CD4-positive, alpha-beta T cell treated with Interleukin-6 at 100 ng/mL for 8 hours (primary cell): ENCODE measurements around the gene SYNE2.

Experiments used
- DNase-seq: peaks from one replicate; pipeline ENCODE4 v3.0.0-alpha.2; 2020; ENCODE audit warnings: mixed read lengths, low spot score

Gene SYNE2

DNA sequence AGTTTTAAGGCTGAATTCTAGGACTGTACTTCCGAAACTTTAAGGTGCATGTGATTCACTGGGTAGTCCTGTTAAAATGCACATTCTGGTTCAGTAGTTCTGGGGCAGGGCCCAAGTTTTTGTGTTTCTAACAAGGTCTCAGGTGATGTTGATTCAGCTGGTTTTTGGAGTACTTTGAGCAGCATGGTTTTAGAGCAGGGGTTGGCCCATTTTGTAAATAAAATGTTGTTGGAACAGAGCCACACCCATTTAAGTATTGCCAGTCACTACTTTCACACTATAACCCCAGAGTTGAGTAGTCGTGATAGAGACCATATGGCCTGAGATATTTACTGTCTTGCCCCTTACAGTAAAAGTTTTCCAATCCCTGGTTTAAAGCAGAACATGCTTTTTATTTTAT lies 111.3 kb downstream of the SYNE2 start:
- DNase-seq = no peak

DNA sequence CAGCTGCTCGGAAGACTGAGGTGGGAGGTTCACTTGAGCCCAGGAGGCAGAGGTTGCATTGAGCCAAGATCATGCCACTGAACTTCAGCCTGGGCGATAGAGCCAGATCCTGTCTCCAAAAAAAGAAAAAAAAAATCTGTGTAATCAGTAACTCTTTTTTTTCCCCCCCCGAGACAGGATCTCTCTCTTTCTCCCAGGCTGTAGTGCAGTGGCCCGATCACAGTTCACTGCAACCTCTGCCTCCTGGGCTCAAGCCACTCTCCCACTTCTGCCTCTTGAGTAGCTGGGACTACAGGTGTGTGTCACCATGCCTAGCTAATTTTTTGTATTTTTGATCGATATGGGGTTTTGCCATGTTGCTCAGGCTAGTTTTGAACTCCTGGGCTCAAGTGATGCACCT lies 113.6 kb downstream of the SYNE2 start:
- DNase-seq = no peak

DNA sequence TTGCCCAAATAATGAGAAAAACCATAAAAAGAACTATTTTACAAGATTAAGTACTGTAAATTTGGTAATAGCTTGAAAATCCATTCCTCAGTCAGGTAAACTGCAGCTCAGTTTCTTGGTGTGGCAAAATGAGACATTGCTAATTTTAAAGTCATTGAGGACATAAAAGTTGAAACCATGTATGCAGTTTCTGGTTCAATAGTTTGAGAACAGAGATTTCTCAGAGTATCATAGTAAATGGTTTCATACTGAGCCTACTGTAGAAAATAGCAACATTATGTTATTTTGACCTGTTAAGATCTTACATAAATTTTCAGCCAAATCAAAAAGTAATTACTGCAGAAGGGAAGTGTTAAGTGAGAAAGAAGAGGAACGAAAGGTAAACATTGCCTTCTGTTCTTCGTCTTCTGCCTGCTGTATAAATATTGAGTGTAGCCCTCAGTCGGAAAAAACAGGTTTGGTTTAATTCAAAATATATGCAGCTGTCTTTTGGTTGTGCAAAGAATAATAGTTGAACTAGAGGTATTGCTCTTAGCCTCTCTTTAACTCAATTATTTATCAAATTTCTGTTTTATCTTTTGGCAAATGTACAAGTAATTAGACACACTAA lies 119.6 kb downstream of the SYNE2 start:
- DNase-seq = no peak

DNA sequence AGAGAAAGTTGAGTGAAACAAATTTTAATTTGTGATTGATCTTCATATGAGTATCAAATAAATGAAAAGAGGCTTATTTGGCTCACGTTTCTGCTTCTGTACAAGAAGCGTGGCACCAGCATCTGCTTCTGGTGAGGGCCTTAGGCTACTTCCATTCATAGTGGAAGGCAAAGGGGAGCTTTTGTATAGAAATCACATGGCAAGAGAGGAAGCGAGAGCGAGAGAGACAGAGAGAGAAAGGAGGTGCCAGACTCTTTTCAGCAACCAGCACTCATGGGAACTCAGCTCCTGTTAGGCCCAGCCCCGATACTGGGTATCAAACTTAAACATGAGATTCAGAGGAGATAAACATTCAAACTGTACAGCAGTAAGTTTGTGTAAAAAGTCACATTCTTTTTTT lies 121.4 kb downstream of the SYNE2 start:
- DNase-seq = no peak

DNA sequence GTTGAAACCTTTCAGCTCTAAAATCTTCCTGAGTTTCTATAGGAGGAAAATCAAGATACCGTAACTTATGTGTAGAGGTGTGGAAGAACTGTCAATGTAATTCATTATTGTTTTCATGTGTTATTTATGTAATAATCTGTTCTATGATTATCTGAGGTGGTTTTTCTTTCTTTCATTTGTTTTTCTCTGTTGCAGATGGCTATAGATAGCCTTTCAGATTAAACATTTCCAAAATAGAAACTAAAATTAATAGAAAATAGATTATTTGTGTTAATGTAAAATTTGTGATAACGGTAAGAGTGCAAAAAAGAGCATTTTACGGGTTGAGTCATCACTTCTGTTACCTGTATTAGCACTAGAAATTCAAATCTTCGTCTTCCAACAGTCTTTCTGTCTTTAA lies 128.8 kb downstream of the SYNE2 start:
- DNase-seq = no peak

DNA sequence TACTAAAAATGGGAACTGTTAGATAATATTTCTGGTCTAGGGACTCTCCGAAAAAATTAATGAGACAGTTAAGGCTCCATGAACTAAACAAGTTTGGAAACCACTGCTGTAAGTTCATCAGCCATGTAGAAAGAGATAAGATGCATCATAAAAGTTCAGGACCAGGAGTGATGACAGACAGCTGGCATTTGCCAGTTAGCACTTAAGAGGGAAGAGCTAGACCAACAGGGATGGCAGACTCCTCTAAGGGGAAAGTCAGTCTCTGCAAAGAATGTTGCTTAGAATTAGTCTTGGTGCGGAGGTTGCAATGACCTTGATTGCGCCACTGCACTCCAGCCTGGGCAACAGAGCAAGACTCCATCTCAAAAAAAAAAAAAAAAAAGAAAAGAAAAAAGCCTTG lies 129.4 kb downstream of the SYNE2 start:
- DNase-seq = no peak

DNA sequence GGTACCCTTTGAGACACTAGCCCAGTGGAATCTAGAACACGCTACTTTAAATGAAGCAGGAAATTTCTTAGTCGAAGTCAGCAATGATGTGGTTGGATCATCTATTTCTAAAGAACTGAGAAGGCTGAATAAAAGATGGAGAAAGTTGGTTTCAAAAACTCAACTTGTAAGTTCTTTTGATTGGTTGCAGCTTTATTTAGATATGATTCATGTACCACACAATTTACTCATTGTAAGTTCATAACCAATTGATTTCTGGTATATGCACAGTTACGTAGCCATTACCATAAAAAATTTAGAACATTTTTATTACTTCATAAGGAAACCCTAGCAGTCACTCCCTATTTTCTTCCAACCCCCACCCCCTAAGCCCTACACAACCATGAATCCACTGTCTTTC lies 129.8 kb downstream of the SYNE2 start:
- no peak for DNase-seq

DNA sequence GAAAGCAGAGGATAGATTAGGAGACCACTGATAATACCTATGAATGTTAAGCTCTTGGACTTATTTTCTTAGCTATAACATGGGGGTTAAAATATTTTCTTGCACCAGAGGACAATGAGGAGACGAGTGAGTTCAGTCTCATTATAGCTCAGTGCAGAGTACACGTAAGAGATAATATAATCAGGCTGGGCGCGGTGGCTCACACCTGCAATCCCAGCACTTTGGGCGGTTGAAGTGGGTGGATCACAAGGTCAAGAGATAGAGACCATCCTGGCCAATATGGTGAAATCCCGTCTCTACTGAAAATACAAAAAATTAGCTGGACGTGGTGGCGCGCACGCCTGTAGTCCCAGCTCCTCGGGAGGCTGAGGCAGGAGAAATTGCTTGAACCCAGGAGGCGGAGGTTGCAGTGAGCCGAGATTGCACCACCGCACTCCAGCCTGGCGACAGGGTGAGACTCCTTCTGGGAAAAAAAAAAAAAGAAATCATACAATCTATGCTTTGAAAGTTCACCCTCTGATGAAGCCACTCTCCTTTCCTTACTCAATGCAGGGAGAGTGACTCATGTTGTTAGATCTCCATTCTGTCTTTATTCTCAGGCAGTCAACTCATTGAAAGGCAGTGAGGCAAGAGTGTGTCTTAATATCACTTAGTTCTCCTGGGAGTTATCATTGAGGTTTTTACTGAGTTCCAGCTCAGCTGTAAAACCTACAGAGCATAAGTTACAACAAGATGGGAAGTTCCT lies 134.2 kb downstream of the SYNE2 start:
- DNase-seq = no peak

DNA sequence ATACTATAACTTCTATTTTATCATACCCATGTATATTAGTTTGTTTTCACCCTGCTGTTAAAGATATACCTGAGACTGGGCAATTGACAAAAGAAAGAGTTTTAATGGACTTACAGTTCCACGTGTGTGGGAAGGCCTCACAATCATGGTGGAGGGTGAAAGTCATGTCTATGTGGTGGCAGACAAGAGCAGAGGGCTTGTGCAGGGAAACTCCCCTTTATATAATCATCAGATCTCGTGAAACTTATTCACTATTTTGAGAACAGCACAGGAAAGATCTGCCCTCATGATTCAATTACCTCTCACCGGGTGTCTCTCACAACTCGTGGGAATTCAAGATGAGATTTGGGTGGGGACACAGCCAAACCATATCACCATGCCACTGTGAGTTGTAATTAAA lies 135.8 kb downstream of the SYNE2 start:
- DNase-seq = no peak

DNA sequence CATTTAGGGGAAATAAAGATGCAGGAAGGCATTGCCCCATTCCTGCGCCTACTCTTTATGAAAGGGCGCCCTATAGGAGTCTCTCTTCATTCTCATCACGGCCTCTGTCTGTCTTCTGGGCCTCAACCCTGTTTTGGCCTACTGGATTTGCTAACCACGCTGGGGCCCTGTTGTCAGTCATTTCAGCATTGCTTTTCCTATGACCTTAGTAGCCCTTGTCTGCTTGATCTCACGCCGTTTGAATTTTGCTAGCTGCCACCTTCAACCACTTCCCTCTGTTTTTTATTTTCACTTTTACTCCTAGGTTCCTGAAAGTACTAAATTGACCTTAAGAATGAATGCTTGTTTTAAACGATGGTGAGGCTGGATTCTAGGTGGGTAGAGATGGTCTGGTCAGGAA lies 139.0 kb downstream of the SYNE2 start:
- no peak for DNase-seq

DNA sequence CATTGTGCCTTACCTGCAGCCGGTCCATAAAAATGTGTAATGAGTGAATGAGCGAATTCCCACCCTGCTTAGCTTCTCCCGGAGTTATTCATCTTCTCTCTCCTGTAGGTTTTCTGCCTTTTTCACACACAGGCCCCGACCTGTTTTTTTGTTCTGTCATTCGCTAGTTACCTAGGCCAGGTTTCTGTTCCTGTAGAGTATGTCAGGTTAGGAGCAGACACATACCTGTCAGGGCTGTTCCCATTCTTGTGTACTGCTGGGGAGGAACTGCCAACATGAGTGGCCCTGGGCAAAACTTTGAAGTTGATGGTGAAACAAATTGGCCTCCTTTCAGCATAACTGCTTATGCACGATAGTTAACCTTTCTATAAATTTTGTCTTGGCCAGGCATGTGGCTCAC lies 140.1 kb downstream of the SYNE2 start:
- DNase-seq = no peak

DNA sequence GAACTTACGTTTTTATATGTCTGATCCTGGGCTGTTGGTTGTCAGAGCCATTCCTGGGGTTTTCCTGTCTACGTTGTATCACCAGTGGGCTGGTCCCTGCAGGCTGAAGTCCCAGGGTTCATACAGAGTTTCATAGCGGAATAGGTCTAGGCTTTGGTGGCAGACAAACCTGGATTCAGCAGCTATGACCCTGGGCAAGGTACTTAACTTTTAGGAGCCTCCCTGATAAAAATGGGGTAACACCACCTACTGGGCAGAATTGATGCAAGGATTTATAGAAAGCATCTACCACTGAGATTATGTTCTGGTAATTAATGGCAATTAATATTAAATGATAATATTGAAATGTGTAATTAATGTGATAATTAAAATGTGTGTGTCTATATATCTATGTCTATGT lies 141.2 kb downstream of the SYNE2 start:
- DNase-seq = peak; percentile 7

DNA sequence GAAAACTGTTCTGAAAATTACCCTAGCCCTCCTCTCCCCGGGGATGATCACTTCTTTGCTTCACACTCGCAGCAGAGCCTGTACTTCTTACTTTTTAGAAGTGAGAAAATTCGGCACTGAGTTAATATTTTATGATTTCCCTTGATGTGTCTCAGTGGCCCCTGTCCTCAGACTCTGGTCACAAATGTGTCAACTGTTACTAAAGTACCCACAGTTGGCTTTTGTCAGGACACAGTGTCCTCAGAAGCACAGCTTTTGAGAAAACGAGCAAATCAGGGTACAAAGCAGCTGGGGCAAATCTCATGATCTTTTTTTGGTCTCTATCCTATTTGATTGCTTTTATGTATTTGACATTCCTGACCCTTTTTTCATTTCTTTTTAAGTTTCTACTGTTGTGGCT lies 142.5 kb downstream of the SYNE2 start:
- DNase-seq = no peak

DNA sequence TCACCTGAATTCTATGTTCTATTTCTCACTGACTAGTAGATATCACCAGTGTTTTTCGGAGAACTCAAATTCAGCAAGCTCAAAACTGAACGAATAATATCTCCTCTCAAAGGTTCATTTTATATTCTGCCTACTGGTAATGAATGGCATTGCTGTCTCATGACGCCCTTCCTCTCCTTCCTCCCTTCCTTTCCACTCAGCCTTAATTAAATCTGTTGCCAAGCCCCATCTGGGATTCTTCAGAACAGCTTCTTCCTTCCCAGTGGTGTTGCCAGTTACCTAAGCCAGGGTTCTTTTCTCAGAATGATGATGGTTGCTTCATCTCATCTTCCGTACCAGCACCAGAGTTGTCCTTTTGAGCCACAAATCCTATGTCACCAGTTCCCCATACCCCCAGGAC lies 143.2 kb downstream of the SYNE2 start:
- no peak for DNase-seq

DNA sequence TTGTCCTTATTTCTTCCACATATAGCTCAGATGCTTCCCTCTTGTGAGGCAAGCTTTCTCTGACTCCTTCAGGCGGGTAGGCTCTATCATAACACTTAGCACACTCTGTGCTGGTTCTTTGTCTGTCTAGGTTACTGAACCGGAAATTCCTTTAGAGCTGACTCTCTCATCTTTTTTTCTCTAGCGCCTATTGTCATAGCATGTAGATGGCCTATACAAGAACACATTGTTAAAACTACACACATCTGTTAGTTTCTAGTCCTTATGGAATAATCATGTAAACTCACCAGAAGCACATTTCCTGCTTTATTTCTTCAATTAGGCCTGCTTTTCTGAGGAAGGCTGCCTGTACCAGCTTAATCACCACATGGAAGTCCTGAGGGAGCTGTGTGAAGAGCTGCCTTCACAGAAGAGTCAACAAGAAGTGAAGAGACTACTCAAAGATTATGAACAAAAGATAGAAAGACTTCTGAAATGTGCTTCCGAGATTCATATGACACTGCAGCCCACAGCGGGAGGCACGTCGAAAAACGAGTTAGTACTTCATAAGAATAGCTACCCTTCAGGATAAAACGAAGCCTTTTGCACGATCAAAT lies 143.9 kb downstream of the SYNE2 start:
- no peak for DNase-seq

DNA sequence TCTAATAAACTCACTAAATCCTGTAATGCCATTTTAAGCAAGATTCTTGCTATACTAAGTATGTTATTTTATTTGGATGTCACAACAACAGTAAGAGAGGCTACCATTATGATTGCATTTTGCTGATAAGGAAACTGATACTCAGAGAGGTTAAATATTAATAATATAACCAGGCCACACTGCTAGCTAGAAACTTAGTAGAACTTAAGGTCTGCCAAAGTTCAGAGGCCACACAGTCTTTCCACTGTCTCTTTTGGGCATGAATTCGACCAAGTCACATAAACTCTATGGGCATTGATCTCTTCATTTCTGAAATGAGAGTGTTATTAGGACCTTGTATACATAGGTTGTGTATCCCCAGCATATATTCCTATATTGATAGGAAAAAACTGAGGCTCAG lies 147.9 kb downstream of the SYNE2 start:
- DNase-seq = no peak

DNA sequence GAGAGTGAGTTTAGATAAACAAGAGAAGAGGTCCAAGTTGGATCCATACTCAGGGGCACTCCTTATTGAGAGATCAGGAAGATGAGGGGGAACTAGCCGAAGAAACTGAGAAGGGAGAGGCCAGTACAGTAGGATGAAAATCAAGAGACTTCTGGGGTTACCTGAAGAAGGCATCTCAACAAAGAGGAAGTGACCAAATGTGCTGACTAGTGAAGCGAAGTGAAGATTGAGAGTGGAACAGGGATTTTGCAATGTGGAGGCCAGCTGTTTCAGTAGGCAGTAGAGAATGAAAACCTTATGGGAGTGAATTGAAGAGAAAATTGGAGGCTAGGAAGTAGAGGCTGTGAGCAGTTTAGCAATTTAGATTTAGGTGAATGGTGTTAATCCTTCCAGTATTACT lies 153.0 kb downstream of the SYNE2 start:
- DNase-seq = no peak

DNA sequence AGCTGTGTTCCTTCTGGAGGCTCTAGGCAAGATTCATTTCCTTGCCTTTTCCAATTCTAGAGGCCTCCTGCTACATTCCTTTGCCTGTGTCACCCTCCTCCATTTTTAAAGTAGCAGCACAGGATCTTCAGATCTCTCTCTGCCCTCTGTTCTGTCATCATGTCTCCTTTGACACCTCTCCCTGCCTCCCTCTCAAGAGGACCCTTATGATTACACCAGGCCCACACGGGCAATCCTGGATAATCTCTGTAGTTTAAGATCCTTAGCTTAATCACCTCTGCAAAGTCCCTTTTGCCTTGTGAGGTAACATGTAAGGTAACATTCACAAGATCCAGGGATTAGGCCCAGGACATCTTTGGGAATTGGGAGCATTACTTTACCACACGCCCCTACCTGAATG lies 155.2 kb downstream of the SYNE2 start:
- DNase-seq = no peak

DNA sequence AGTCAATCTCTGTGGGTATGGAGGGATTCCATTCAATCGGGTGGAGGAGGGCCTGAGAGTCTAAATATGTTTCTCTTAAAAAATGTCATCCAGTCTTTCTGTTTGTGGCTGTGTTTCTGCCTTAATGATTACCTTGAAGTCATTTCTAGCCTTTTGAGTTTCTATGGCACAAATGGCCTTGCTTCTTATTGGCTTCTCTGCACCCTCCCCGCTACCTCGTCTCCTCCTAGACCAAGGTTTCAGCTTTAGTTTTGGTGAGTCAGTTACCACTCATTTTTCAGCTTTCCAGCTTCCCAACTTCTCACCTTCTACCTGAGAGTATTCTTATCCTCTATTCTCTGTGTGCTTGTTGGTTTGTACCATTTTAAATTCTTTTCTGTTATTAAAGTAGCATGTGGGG lies 159.2 kb downstream of the SYNE2 start:
- no peak for DNase-seq

DNA sequence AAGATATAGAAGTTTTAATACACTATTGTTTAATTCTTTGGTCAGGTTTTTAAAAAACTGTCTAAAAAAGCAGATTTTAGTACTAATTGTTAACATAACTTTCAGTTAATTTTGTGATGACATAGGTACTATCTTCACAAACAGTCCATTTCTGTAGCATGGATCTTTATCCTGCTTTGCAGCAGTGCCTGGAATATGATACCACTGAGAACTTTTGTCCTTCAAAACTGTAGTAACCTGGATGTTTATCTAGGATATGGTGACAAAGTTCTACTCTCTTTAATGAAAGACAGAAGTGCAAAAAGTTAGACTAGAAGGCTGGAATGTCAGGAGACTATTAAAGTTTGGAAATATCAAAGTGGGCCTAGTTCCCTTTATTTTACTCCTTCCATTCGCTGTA lies 159.9 kb downstream of the SYNE2 start:
- no peak for DNase-seq

DNA sequence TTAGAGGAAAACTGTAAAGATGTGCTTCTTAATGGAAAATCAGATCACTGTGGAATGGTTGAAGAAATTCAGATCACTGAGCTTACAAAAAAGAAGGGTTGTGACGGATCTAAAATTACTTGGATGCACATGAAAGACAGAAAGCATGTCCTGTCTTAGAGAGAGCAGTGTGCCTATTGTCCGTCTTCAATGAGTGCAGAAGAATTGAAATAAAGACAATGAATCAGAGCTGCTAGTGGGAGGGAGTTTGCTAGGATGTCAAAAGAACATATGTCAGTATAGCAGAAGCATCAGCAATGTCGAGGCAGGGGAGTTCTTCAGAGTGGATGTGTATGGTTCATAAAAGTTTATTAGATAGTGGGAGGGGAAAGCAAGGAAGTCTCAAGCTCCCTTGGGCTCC lies 172.7 kb downstream of the SYNE2 start:
- DNase-seq = no peak

DNA sequence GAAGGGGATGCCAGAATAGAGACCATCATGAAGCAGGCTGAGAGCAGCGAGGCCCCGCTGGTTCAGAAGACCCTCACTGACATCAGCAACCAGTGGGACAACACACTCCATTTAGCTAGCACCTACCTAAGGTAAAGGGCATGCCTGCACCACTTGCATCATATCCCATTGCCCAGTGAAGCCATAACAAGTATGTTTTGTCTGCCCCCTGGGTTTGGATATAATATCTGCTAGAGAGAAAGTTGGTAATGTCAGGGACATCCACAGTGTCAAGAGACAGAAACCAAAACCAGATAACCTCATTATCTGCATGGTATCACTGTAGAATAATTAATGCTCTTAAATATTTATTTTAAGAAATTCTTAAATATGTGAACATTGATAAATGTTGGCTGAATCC lies 173.8 kb downstream of the SYNE2 start:
- no peak for DNase-seq

DNA sequence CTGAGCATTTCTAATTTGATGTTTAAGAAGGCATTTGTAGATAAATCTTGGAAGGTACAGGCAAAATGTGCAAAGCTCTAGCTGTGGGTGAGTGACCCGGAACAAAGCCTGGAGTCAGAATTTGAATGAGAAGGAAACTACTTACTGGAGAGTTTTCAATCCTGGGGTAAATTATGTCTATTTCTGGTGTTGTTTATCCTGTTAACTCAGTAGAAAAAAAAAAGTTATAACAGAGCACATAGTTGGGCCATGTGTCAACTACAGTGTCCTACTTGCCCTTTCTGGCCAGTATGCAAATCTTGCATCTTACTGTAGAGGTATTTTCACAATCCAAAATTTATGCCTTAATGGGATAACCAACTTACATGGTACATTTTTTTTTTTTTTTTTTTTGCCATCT lies 182.3 kb downstream of the SYNE2 start:
- no peak for DNase-seq
